Fibroblast of lung (primary cell): ENCODE results near the gene ESPNL.

ENCODE experiments used
- CTCF ChIP-seq, 2 donors: IDR thresholded peaks in 1 of 2; conservative IDR thresholded peaks in 1 of 2; 1 replicate in 1 of 2; 2 replicates in 1 of 2; pipeline ENCODE4 v1.5.1; 2011 to 2012; ENCODE audit warnings: low read length in 2 of 2, control low read depth in 1 of 2, inconsistent platforms in 1 of 2, low read depth in 1 of 2, mild to moderate bottlenecking in 1 of 2
- EZH2 ChIP-seq: IDR thresholded peaks from 2 replicates; pipeline ENCODE4 v1.5.1; 2012; ENCODE audit warnings: low read length, control low read depth, mild to moderate bottlenecking; ENCODE audit errors: missing control alignments

DNA sequence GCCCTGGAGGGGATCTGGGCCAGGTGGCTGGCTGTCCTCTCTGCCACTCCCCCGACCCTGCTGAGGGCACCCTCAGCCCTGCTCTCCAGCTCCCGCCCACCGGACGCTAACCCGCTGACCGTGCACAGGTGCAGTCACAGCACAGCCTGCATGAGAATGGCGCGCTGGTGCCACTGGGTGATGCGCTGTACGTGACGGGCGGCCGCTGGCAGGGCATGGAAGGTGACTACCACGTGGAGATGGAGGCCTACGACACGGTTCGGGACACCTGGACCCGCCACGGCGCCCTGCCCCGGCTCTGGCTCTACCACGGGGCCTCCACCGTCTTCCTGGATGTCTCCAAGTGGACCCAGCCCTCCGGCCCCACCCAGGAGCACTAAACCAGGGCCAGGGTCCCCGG lies 50.5 kb downstream of the ESPNL start:
- TF ChIP-seq EZH2, result no peak
- no peak for TF ChIP-seq CTCF (conservative IDR thresholded peaks at IDR 0.05 in 1 of 2, IDR thresholded peaks at IDR 0.05 in 1 of 2; ENCODE audit: low read depth in 1 of 2, low read length in 2 of 2)
